Activated naive CD8-positive, alpha-beta T cell (primary cell): ENCODE measurements around the gene MCM3AP.
A peak's percentile ranks its signal among the peaks of the same experiment; 100 is the strongest.

Experiments used
- H3K27ac Mint-ChIP-seq: one replicate; pipeline ENCODE4 v1.8.0; 2021; ENCODE audit warnings: mixed read lengths
- H3K27me3 Mint-ChIP-seq: one replicate; pipeline ENCODE4 v1.8.0; 2021; ENCODE audit warnings: mixed read lengths
- H3K36me3 Mint-ChIP-seq: one replicate; pipeline ENCODE4 v1.8.0; 2021; ENCODE audit warnings: mixed read lengths
- H3K4me1 Mint-ChIP-seq: one replicate; pipeline ENCODE4 v1.8.0; 2021; ENCODE audit warnings: low read depth, mixed read lengths
- H3K4me3 Mint-ChIP-seq: one replicate; pipeline ENCODE4 v1.8.0; 2021; ENCODE audit warnings: mild to moderate bottlenecking, mixed read lengths
- H3K9me3 Mint-ChIP-seq: one replicate; pipeline ENCODE4 v1.8.0; 2021; ENCODE audit warnings: low read depth, mixed read lengths

The MCM3AP gene

DNA sequence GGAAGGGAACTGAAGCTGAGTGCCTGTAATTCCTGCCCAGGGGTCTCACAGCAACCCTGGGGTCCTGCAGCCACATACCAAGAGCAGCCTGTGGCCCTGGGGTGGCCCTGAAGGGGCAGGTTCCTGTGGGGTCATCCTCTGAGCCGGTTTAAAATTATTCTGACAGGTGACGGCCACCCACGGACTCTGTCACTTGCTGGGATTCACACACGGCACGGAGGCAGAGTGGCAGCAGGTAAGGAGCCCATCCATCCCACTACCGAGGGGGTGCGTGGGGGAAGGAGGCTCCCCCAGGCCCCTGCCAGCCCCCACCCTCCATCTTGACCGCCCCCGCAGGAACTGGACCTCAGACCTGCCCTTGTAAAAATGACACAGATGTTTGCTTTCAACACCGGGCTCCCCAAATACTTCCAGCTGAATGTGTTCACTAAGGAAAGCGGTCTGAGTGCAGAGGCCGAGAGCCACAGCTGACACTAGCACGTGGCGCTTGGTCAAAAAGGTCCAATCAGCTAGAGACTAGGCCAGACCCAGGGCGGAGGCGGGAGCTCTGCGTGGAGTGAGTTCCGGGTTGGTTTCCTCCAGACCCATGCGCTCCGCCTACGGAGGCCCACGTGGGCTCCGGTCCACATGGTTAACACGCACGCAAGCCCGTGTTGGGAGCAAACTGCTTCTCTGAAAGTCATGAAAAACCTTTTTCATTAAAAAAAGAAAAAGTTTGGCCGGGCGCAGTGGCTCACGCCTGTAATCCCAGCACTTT is 10.8 kb upstream of the MCM3AP start:
- H3K27me3 Mint-ChIP-seq: no peaks in the 10 kb centered on the region
- H3K4me3 Mint-ChIP-seq: peak overlapping the region; percentile 52
- H3K4me1 Mint-ChIP-seq: peaks cover 5% of the 10 kb centered on the region
- H3K36me3 Mint-ChIP-seq: peaks cover 4% of the 10 kb centered on the region
- no peaks in the 10 kb centered on the region for H3K9me3 Mint-ChIP-seq
- H3K27ac Mint-ChIP-seq: peak overlapping the region; percentile 76

DNA sequence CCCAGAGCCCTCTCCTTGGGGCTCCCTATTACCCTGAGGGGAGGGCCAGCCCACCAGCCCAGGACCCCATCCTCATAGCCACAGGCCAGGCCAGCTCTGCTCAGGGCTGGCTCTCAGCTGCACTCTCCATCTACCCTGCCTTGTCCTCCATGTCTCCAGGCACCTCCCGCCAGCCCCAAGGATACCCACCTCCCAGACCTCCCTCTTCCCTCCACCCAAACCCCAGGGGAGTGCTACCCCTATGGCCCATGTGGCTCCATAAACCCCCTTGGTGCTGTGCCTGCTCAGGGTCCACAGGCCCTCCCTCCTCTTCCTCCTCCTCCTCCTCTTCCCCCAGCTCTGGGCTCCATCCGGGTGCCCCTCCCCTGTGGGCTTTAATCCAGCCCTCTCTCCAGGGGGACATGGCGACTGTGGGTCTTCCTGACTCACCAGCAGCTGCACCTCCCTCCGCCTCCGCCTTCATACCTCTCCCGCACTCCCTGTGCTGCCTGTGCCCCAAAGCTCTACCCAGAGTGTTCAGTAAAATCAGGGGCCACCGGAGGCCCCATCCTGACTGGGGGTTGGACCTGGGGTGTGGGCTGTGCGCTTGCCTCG is 9.9 kb upstream of the MCM3AP start:
- Mint-ChIP-seq H3K27me3 (no peaks in the 10 kb centered on the region), H3K36me3 (peaks cover 5% of the 10 kb centered on the region), H3K4me1 (peaks cover 7% of the 10 kb centered on the region), H3K4me3 (no peak overlapping the region), H3K27ac (no peak overlapping the region), H3K9me3 (no peaks in the 10 kb centered on the region)

DNA sequence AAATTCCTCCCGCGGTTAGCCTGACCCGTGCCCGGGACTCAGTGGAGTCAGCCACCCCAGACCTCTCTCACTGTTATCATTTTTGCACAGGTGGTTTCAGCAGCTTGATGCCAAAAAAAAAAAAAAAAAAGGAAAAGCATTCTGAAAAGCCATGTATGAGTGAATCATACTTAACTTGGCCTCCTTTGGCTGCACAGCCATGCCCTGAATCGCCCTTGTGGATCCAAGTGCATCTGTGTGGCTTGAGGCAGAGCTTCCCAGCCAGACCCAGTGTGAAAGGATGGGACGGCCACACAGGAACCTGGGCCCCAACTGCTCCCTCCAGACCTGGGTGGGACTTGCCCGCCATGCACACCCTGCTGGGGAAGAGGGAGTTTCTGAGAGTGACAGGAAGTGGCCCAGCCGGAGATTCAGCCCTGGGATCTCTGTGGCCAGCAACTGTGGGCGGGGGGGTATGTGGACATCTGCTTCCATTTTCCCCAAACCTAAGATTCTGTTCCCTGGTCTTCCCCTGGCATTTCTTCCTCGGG is 9.3 kb upstream of the MCM3AP start:
- Mint-ChIP-seq H3K4me3 (no peak overlapping the region), H3K4me1 (peaks cover 9% of the 10 kb centered on the region), H3K36me3 (peaks cover 5% of the 10 kb centered on the region), H3K27ac (no peak overlapping the region), H3K27me3 (no peaks in the 10 kb centered on the region), H3K9me3 (no peaks in the 10 kb centered on the region)

DNA sequence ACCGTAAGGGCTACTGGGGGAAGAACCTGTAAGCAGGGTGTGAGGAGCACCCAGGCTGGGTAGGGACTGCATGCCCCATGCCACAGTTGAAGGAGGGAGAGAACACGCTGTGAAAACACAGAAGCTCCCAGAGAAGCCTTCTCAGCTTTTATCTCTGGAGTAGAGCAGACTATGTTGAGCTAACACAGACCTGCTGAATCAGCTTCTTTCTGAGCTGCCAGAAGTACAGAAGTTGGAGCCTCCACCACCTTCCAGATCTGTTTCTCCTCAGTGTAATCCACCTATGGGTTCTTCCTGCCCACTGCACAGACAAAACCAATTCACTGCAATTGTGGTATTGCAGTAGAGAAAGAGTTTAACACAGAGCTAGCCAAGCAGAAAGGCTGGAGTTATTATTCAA is 6.2 kb upstream of the MCM3AP start:
- Mint-ChIP-seq H3K4me1 (peaks cover 19% of the 10 kb centered on the region), H3K9me3 (no peaks in the 10 kb centered on the region), H3K4me3 (no peak overlapping the region), H3K27ac (no peak overlapping the region), H3K36me3 (peaks cover 3% of the 10 kb centered on the region), H3K27me3 (no peaks in the 10 kb centered on the region)

DNA sequence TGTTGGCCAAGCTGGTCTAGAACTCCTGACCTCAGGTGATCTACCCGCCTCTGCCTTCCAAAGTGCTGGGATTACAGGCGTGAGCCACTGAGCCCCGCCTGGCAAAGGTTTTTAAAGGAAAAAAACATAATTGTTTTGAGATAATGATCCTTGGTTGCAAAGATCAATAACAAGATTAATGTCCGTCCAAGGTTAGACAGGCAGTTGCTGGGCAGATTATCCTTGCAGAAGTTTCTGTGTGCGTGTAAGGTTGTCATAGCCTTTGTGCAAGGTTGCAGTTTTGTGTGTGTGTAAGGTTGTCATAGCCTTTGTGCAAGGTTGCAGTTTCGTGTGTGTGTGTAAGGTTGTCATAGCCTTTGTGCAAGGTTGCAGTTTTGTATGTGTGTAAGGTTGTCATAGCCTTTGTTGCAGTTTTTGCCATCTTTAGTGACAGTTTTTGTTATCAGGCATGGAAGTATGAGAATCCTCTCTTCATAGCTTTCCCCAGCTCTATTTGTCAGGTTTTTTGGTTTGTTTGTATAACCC is 4.3 kb upstream of the MCM3AP start:
- Mint-ChIP-seq H3K9me3 (no peaks in the 10 kb centered on the region), H3K4me3 (no peak overlapping the region), H3K27ac (no peak overlapping the region), H3K36me3 (peaks cover 3% of the 10 kb centered on the region), H3K4me1 (peaks cover 25% of the 10 kb centered on the region), H3K27me3 (no peaks in the 10 kb centered on the region)

DNA sequence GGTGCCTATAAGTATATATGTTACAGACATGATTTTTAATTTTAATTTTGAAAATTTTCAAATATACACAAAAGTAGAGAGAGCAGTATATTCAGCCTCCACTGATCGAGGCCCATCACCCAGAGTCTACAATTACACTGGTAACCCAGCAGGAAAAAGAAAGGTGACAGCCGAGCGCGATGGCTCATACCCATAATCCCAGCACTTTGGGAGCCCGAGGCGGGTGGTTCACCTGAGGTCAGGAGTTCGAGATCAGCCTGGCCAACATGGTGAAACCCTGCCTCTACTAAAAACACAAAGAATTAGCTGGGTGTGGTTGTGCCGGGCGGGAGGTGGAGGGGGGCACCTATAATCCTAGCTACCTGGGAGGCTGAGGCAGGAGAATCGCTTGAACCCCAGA is 2.1 kb upstream of the MCM3AP start:
- Mint-ChIP-seq H3K27ac (no peak overlapping the region), H3K9me3 (no peaks in the 10 kb centered on the region), H3K27me3 (no peaks in the 10 kb centered on the region), H3K4me3 (peak overlapping the region; percentile 99), H3K4me1 (peaks cover 42% of the 10 kb centered on the region), H3K36me3 (peaks cover 7% of the 10 kb centered on the region)

DNA sequence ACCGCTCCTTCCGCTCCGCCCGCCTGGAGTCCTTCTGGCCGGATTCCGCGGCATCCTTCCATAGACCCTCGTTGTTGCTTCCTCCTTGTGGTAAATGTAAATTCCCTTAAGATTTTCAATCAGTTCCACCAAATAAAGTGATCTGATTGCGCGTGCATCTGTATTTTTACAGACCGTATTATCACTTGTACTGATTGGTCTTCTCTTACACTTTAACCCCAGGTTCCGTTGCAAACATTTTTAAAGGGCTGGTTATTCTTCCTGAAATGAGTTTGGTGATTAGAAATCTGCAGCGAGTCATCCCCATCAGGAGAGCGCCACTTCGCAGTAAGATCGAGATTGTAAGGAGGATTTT is 1.2 kb upstream of the MCM3AP start:
- Mint-ChIP-seq H3K4me3 (peak overlapping the region; percentile 99), H3K4me1 (peaks cover 43% of the 10 kb centered on the region), H3K27me3 (no peaks in the 10 kb centered on the region), H3K36me3 (peaks cover 7% of the 10 kb centered on the region), H3K27ac (peak overlapping the region; percentile 99), H3K9me3 (no peaks in the 10 kb centered on the region)

DNA sequence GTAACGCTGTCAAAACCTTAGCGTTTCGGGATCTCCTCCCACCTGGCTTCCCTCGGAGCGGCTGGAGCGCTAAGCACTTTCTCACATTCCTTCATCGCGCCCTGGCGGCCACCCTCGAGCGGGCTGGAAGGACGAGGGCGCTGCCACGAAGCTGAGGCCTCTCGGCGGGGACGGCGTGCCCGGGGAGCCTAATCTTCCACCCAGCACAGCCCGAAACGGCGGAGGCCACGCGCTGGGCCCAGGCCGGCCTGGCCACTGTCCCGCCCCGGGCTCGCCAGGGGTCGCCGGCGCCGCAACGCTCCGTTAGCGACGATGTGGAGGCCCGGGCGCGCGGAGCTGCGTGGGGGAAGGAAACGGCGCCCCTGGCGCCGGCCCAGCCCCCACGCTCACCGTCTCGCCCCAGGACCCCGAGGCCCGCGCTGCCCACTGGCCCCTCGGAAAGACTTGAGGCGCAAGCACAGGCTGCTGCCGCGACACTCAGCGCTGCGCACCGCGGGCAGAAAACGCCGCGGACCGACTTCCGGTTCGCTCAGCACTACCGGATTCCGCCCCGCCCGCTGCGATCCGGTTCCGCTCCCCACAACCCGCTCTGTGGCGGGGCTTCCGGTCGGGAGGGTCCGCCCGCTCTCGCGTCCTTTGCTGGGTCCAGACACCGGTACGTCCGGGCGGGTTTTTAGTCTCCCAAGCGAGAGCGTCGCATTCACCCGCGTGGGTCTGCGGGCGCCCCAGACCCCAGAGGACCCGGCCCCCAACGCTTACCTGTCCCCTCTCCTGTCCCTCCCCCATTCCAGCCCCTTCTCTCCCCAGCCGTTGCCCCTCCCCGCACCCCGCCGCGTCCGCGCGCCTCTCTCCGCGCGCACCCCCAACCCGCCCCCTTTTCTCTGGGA is 593 bp upstream of the MCM3AP start, which contains the start of gene YBEY:
Gene YBEY, plus strand, starts transcription at position 582 of the 887 bp plus-strand sequence. CDS start 572 bp downstream, outside the sequence.
- Mint-ChIP-seq H3K27me3 (no peaks in the 10 kb centered on the region), H3K27ac (peak within 1 kb of the TSS; percentile 99), H3K4me1 (peaks cover 45% of the 10 kb centered on the region), H3K9me3 (no peaks in the 10 kb centered on the region), H3K4me3 (peak within 1 kb of the TSS; percentile 99), H3K36me3 (peaks cover 4% of the 10 kb centered on the region)

DNA sequence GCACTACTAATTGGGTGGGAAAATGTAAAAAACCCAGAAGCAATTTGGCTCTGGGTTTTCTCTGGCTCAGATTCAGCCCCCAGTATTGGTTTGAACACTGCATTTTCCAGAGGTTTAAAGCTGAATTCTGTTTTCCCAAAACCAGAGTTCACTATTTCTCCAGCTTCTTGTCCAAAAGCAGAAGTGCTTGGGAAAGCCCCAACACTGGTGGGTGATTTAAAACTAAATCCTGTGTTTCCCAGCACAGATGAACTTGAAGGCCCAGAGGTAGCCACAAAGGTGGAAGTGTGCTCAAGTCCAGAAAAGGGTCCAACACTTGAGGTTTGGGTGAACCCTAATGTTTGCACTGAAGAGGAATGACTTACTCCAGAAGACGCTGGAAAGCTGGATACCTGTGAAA is 678 bp downstream of the MCM3AP start:
- Mint-ChIP-seq H3K9me3 (no peaks in the 10 kb centered on the region), H3K36me3 (peaks cover 4% of the 10 kb centered on the region), H3K4me1 (peaks cover 52% of the 10 kb centered on the region)

DNA sequence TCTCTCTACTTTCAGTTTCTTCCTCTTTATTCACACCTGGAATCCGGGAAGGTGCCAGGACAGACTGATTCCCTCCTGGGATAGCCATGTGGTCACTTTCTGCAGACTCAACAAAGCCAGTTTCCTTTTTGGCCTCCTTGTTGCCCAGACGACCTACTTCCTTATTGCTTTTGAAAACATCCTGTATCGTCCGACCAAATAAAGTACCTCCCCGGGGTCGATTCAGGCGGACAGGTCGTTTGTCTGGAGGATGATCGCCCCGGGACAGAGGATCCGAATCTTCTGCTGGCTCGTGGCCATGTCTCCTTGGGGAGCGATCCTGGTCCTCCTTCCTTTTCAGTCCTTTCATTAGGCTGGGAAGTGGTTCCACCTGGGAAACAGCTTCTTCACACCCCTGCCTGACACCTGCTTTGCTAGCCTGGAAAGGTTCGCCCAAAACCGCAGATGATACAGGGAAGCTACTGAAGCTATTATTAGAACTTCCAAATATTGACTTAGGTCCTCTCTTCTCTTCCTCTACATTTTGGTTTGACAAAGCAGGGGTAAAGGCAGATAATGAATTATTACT is 1.2 kb downstream of the MCM3AP start:
- Mint-ChIP-seq H3K4me3 (peak overlapping the region; percentile 95), H3K4me1 (peaks cover 55% of the 10 kb centered on the region), H3K27me3 (no peaks in the 10 kb centered on the region), H3K27ac (peak overlapping the region; percentile 77), H3K9me3 (no peaks in the 10 kb centered on the region), H3K36me3 (peaks cover 4% of the 10 kb centered on the region)

More for the DNA sequence above, 678 bp downstream of the MCM3AP start:
- Mint-ChIP-seq H3K27me3 (no peaks in the 10 kb centered on the region), H3K27ac (peak overlapping the region; percentile 85), H3K4me3 (peak overlapping the region; percentile 95)

DNA sequence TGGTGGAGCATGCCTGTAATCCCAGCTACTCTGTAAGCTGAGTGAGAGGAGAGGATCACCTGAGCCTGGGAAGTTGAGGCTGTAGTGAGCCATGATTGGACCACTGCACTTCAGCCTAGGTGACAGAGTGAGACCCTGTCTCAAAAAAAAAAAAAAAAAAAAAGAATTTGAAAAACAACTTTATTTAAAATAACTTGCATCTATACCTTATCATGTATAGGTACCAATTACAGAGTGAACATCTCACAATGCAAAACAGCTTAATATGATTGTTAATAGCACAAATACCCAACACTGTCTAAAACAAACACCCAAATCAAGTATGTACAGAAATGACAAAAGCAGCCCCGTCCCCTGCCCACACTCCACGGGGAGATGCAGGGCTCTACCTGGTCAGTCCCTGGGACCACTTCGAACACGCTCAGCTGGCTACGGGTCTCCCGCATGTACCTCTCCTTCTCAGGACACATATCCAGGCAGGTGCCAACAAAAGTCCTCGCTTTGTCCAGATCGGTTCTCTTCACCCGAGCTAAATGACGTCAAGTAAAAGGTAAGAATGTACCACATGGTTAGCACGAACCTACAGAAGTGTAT is 10.5 kb downstream of the MCM3AP start:
- peaks cover 10% of the 10 kb centered on the region for H3K36me3 Mint-ChIP-seq
- H3K27ac Mint-ChIP-seq: no peak overlapping the region
- no peak overlapping the region for H3K4me3 Mint-ChIP-seq
- H3K4me1 Mint-ChIP-seq: peaks cover 9% of the 10 kb centered on the region
- H3K9me3 Mint-ChIP-seq: no peaks in the 10 kb centered on the region
- H3K27me3 Mint-ChIP-seq: no peaks in the 10 kb centered on the region

DNA sequence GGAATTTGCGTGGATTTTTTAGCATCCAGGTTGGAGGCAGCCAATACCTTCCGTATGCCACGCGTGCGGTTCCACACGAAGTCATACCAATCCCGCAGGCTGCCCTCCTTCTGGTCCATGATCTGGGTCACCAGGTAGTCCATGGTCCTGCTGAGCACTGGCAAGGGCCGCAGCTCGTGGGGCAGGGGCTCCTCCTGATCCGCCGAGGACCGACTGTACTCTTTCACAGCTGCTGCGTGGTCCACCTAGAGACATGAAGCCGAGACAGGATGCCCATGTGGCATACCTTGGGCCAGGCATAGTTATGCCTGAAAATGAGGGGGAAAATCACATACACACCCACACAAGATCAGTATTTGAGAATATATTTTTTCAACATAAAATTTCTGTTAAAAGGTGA is 12.1 kb downstream of the MCM3AP start:
- Mint-ChIP-seq H3K27ac (no peak overlapping the region), H3K4me1 (peaks cover 3% of the 10 kb centered on the region), H3K27me3 (no peaks in the 10 kb centered on the region), H3K4me3 (no peak overlapping the region), H3K36me3 (peaks cover 10% of the 10 kb centered on the region), H3K9me3 (no peaks in the 10 kb centered on the region)

DNA sequence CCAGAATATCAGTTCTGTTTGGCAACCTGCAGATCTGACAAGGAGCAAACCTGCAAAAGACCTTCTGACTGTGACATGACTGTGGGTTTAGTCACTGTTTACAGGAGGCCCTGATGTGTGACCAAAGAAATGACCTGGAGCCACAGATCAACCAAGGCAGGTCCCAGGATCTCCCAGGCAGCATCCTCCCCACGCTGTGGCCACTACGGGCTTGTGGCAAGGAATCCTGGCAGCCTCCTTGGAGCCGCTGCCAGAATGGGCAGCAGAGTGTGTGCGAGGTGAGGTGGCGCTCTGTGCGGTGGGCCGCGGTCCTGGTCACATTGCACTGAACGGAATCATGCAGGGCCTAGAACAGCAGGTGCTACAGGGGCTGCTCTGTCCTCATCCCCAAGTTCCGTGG is 15.9 kb downstream of the MCM3AP start:
- H3K4me3 Mint-ChIP-seq: no peak overlapping the region
- H3K9me3 Mint-ChIP-seq: no peaks in the 10 kb centered on the region
- no peaks in the 10 kb centered on the region for H3K4me1 Mint-ChIP-seq
- no peaks in the 10 kb centered on the region for H3K27me3 Mint-ChIP-seq
- no peak overlapping the region for H3K27ac Mint-ChIP-seq
- H3K36me3 Mint-ChIP-seq: peaks cover 5% of the 10 kb centered on the region

DNA sequence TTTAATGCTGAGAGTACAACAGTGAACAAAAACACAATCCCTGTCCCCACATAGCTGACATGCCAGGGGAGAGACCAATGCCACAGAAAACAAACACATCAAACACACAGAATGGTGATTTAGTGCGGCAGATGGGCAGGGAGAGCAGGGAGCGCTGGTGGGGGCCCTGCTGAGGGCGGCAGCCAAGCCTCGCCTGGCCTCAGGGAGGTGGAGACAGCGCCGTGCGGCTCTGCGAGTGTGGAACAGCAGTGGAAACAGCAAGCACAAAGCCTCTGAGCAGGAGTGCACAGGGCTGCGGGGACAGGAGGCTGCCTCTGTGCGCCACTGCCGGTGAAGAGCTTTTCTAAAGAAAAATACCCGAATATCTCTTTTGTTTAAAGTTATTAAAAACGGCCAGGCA is 17.0 kb downstream of the MCM3AP start:
- Mint-ChIP-seq H3K27me3 (no peaks in the 10 kb centered on the region), H3K4me1 (no peaks in the 10 kb centered on the region), H3K36me3 (peaks cover 1% of the 10 kb centered on the region), H3K4me3 (no peak overlapping the region), H3K27ac (no peak overlapping the region), H3K9me3 (no peaks in the 10 kb centered on the region)
